Stimulated activated naive CD8-positive, alpha-beta T cell treated with anti-CD3 and anti-CD28 coated beads, Interleukin-15, Interleukin-2, amounts not matched to agents 100 ng/mL and 50 ng/mL, for 24 hours (primary cell): ENCODE data around the gene MASP1.
"Not testable (repeated sequence)": the region's sequence is repeated elsewhere in the genome, so short reads cannot be mapped to it uniquely, and the experiment has no call there.

Experiments used
- H3K27ac Mint-ChIP-seq: one replicate; pipeline ENCODE4 v1.8.0; 2021; ENCODE audit warnings: mild to moderate bottlenecking, mixed read lengths
- H3K27me3 Mint-ChIP-seq: one replicate; pipeline ENCODE4 v1.8.0; 2021; ENCODE audit warnings: mixed read lengths
- H3K36me3 Mint-ChIP-seq: one replicate; pipeline ENCODE4 v1.8.0; 2021; ENCODE audit warnings: low read depth, mixed read lengths
- H3K4me1 Mint-ChIP-seq: one replicate; pipeline ENCODE4 v1.8.0; 2021; ENCODE audit warnings: low read depth, mixed read lengths
- H3K4me3 Mint-ChIP-seq: one replicate; pipeline ENCODE4 v1.8.0; 2021; ENCODE audit warnings: mild to moderate bottlenecking, mixed read lengths
- H3K9me3 Mint-ChIP-seq: one replicate; pipeline ENCODE4 v1.8.0; 2021; ENCODE audit warnings: mixed read lengths

The MASP1 gene

GRCh38 chr3:187264021-187264420, 27.5 kb downstream of the MASP1 start:
- H3K36me3 Mint-ChIP-seq = no peaks in the 10 kb centered on the region
- no peaks in the 10 kb centered on the region for H3K4me1 Mint-ChIP-seq
- H3K27ac Mint-ChIP-seq = no peak overlapping the region
- peaks cover 5% of the 10 kb centered on the region for H3K9me3 Mint-ChIP-seq
- H3K4me3 Mint-ChIP-seq = no peak overlapping the region
- peaks cover 43% of the 10 kb centered on the region for H3K27me3 Mint-ChIP-seq

GRCh38 chr3:187263270-187263669, 28.3 kb downstream of the MASP1 start:
- H3K36me3 Mint-ChIP-seq = no peaks in the 10 kb centered on the region
- no peak overlapping the region for H3K4me3 Mint-ChIP-seq
- peaks cover 39% of the 10 kb centered on the region for H3K27me3 Mint-ChIP-seq
- H3K27ac Mint-ChIP-seq = no peak overlapping the region
- H3K9me3 Mint-ChIP-seq = peaks cover 5% of the 10 kb centered on the region
- H3K4me1 Mint-ChIP-seq = no peaks in the 10 kb centered on the region

DNA sequence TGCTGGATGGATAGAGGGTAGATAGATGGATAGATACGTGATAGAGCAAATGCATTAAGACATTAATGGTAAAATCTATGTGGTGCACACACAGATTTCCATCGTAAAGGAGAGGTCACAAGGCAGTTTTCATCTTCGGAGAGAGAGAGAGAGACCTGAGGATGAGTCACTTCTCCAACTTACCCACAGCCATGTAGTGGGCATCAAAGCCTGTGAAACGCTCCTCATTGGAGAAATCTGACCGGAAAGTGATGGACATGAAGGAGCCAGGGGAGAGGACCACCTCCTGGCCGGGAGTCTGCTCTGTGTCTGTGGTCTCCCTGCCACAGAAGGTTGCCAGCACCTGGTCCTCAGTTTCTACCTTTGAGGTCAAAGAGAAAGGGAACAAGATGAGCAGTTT, 29.2 kb downstream of the MASP1 start:
- Mint-ChIP-seq H3K27ac (peak overlapping the region; percentile 37), H3K4me3 (no peak overlapping the region), H3K27me3 (peaks cover 38% of the 10 kb centered on the region), H3K9me3 (peaks cover 5% of the 10 kb centered on the region), H3K4me1 (no peaks in the 10 kb centered on the region), H3K36me3 (no peaks in the 10 kb centered on the region)

GRCh38 chr3:187261541-187261969, 30.0 kb downstream of the MASP1 start:
- H3K27me3 Mint-ChIP-seq = peaks cover 38% of the 10 kb centered on the region
- H3K27ac Mint-ChIP-seq = no peak overlapping the region
- H3K4me1 Mint-ChIP-seq = no peaks in the 10 kb centered on the region
- no peak overlapping the region for H3K4me3 Mint-ChIP-seq
- no peaks in the 10 kb centered on the region for H3K36me3 Mint-ChIP-seq
- H3K9me3 Mint-ChIP-seq = peaks cover 5% of the 10 kb centered on the region

DNA sequence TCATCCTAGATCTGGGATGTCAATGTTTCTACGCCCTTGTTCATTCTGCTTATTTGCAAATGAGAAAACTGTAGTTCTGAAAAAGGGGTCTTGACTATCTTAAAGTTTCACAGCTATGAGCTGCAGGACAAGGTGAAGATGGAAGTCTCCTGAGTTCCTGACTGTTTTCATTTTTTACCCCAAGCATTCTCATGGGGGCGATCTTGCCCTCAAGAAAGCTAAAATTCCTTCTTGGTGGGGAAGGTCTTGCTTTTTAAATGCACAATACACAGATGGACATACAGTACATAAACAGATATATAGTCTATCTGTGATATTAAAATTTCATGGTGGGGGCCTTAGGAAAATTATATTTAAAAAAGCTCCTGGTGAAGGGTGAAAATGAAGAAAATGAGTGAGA, 32.4 kb downstream of the MASP1 start:
- H3K36me3 Mint-ChIP-seq = no peaks in the 10 kb centered on the region
- H3K4me3 Mint-ChIP-seq = no peak overlapping the region
- peaks cover 5% of the 10 kb centered on the region for H3K9me3 Mint-ChIP-seq
- H3K27ac Mint-ChIP-seq = no peak overlapping the region
- peaks cover 29% of the 10 kb centered on the region for H3K27me3 Mint-ChIP-seq
- H3K4me1 Mint-ChIP-seq = no peaks in the 10 kb centered on the region

- Mint-ChIP-seq H3K9me3 (peaks cover 5% of the 10 kb centered on the region), H3K4me1 (no peaks in the 10 kb centered on the region), H3K36me3 (no peaks in the 10 kb centered on the region), H3K27ac (no peak overlapping the region), H3K27me3 (peaks cover 25% of the 10 kb centered on the region), H3K4me3 (no peak overlapping the region)
Observed at GRCh38 chr3:187257992-187258692, 33.4 kb downstream of the MASP1 start.

GRCh38 chr3:187257471-187257870, 34.1 kb downstream of the MASP1 start:
- no peaks in the 10 kb centered on the region for H3K4me1 Mint-ChIP-seq
- no peaks in the 10 kb centered on the region for H3K36me3 Mint-ChIP-seq
- H3K27ac Mint-ChIP-seq = no peak overlapping the region
- peaks cover 5% of the 10 kb centered on the region for H3K9me3 Mint-ChIP-seq
- H3K4me3 Mint-ChIP-seq = no peak overlapping the region
- peaks cover 22% of the 10 kb centered on the region for H3K27me3 Mint-ChIP-seq

DNA sequence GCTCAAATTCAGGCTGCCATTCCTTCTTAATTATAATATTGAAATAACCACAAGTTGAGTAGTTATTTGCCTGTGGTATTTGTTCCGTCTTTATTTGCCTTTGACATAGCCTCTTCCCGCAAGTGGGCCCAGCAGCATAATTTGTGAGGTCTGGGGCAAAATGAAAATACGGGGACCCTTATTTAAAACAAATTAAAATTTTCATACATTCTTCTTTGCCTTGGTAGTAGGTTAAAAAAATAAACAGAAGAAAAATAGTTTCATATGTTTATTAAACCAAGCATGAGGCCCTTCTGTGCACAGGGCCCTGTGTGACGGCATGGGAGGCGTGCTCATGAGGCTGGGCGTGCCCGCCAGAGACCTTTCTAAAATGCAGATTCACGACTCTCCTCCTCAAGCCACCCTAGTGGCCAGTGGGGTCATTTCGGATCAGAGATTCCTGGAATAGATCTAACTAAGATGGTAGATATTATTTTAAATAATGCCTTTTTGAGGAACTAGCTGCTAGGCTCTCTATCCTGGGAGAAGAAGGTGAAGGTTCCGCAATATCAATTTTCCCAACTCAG, 35.4 kb downstream of the MASP1 start:
- no peaks in the 10 kb centered on the region for H3K4me1 Mint-ChIP-seq
- H3K27ac Mint-ChIP-seq = no peak overlapping the region
- H3K27me3 Mint-ChIP-seq = peaks cover 9% of the 10 kb centered on the region
- no peak overlapping the region for H3K4me3 Mint-ChIP-seq
- no peaks in the 10 kb centered on the region for H3K9me3 Mint-ChIP-seq
- no peaks in the 10 kb centered on the region for H3K36me3 Mint-ChIP-seq

DNA sequence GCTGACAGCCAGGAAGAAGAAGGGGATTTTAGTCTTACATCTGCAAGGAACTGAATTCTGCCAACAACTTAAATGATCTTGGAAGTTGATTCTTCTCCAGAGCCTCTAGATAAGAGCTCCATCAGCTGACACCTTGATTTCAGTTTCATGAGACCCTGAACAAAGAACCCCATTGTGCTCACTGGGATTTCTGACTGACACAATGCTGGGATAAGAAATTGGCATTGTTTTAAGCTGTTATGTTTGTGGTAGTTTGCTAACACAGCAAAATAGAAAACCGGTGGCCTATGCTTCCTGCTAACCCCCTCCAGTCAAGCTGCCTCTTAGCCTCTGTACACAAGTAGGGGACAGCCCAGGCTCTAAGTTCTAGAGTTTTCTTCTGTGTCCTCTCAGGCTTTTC, 36.2 kb downstream of the MASP1 start:
- Mint-ChIP-seq H3K4me1 (no peaks in the 10 kb centered on the region), H3K9me3 (no peaks in the 10 kb centered on the region), H3K36me3 (no peaks in the 10 kb centered on the region), H3K27ac (no peak overlapping the region), H3K4me3 (no peak overlapping the region), H3K27me3 (peaks cover 9% of the 10 kb centered on the region)

- Mint-ChIP-seq H3K27me3 (peaks cover 16% of the 10 kb centered on the region), H3K4me3 (no peak overlapping the region), H3K36me3 (no peaks in the 10 kb centered on the region), H3K27ac (no peak overlapping the region), H3K9me3 (no peaks in the 10 kb centered on the region), H3K4me1 (peaks cover 2% of the 10 kb centered on the region)
Observed at GRCh38 chr3:187252311-187252710, 39.2 kb downstream of the MASP1 start.

DNA sequence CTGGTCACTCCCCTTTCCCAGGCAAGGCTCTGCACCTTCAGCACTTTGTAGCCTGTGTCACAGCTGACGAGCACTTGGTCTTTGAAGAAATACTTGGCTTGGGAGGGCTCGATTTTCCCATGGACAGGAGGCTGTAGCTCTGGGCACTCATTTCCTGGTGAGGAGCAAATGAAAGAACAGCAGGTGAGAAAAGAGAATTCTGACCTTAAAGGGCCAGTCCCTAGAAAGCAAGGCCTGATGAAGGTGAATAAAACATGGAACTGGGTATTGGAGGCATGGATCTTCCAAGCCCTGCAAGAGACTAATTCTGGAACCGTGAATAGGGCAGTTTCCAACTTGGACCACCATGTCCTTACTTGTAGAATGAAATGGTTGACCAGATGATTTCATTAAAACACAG, 39.9 kb downstream of the MASP1 start:
- no peaks in the 10 kb centered on the region for H3K9me3 Mint-ChIP-seq
- H3K27me3 Mint-ChIP-seq = peaks cover 18% of the 10 kb centered on the region

DNA sequence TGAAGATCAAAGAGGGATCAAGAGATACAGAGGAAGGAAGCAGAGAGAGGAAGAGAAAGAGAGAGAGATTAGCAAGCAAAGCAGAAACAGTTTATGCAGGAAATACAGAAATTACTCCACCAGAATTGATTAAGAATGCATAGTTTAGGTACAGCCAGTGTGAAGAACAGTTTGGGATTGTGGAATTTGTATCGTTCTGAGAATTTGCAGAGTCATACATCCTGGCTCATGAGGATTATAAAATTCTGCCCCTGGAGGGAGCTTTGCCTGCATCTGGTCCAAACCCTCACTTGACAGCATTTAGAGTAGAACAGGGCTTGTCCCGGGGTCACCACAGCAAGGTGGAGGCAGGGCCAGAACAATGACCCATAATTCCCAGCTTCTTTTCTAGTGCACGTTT, 44.1 kb downstream of the MASP1 start:
- Mint-ChIP-seq H3K27me3 (peaks cover 15% of the 10 kb centered on the region), H3K4me1 (peaks cover 5% of the 10 kb centered on the region), H3K27ac (no peak overlapping the region), H3K36me3 (no peaks in the 10 kb centered on the region), H3K9me3 (no peaks in the 10 kb centered on the region), H3K4me3 (no peak overlapping the region)

More for the DNA sequence above, 39.9 kb downstream of the MASP1 start:
- peaks cover 5% of the 10 kb centered on the region for H3K4me1 Mint-ChIP-seq
- no peak overlapping the region for H3K27ac Mint-ChIP-seq
- H3K36me3 Mint-ChIP-seq = no peaks in the 10 kb centered on the region
- no peak overlapping the region for H3K4me3 Mint-ChIP-seq

DNA sequence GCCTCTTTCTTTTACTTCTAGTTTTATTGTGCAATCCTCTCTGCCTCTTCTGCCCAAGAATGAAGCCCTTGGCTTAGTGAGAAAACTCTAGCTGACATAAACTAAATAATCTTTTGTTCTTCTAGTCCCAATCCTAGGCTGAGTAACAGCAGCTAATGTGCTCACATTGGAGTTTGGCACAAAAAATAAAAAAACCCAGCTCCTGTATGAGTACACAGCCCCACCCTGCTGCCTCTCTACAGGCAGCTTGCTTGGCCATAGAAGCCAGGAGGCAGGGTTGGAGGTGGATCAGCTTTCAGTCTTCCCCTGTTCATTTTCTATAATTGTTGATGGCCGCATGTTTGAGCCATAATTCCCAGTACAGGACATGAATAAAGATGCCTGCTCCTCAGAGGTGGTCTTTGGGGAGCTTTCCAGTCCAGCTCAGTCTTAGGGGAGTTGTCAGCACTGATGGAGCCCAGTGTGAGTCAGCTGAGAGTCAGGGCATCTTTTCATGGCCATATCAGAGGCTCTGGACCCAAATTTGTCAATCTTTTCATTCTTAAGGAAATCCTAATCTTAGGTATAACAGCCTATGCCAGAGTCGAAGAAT, 47.5 kb downstream of the MASP1 start:
- no peaks in the 10 kb centered on the region for H3K36me3 Mint-ChIP-seq
- peaks cover 5% of the 10 kb centered on the region for H3K4me1 Mint-ChIP-seq
- H3K9me3 Mint-ChIP-seq = peaks cover 4% of the 10 kb centered on the region
- peaks cover 12% of the 10 kb centered on the region for H3K27me3 Mint-ChIP-seq
- no peak overlapping the region for H3K27ac Mint-ChIP-seq
- no peak overlapping the region for H3K4me3 Mint-ChIP-seq

DNA sequence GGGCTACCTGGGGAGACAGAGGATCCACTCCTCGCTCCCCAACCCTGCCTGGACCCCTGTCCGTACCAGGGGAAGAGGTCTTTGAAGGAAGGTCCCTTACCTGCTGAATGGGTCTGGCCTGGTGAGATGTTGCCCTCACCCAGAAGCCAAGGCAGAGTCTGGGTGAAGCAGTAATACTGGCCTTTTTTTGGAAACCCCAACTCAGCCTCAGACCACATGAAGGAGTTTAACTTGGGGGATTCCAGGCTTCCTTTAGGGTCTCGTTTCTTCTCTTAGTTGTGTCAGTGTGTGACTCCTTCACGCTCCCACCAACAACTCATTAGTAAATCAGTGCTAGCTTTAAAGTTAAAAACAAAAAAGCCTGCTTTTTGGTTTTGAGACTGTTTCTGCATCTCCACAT, 48.6 kb downstream of the MASP1 start:
- Mint-ChIP-seq H3K36me3 (no peaks in the 10 kb centered on the region), H3K9me3 (peaks cover 4% of the 10 kb centered on the region), H3K4me1 (peaks cover 5% of the 10 kb centered on the region), H3K4me3 (no peak overlapping the region), H3K27ac (no peak overlapping the region), H3K27me3 (peaks cover 6% of the 10 kb centered on the region)

- Mint-ChIP-seq H3K9me3 (peaks cover 4% of the 10 kb centered on the region), H3K27me3 (peaks cover 6% of the 10 kb centered on the region), H3K4me1 (peaks cover 4% of the 10 kb centered on the region), H3K4me3 (no peak overlapping the region), H3K27ac (no peak overlapping the region), H3K36me3 (no peaks in the 10 kb centered on the region)
Observed at GRCh38 chr3:187242435-187242834, 49.1 kb downstream of the MASP1 start.

- not testable (repeated sequence) for H3K27ac Mint-ChIP-seq, H3K36me3 Mint-ChIP-seq, H3K27me3 Mint-ChIP-seq, H3K4me3 Mint-ChIP-seq, H3K9me3 Mint-ChIP-seq, H3K4me1 Mint-ChIP-seq
Observed at GRCh38 chr3:187238835-187239234, 52.7 kb downstream of the MASP1 start.
